RWPE2 (cell line): ENCODE measurements around the gene RIN1.
A peak's percentile ranks its signal among the peaks of the same experiment; 100 is the strongest.

Experiments
- ATAC-seq: fragments of 200-7000 bp; cut with Tn5 transposase; 3 replicates; pipeline ENCODE4 v1.9.1; 2021; ENCODE audit warnings: low read depth
- DNase-seq: peaks from one replicate; pipeline ENCODE4 v3.0.0-alpha.2; 2020; ENCODE audit warnings: low spot score
- H3K27ac ChIP-seq: fragments of 450-650 bp; 2 replicates; pipeline ENCODE4 v1.5.1; 2017; ENCODE audit warnings: mild to moderate bottlenecking; ENCODE audit not compliant: poor library complexity, severe bottlenecking
- H3K27me3 ChIP-seq: fragments of 250-450 bp; sonication (Bioruptor Pico); 2 replicates; pipeline ENCODE4 v1.5.1; 2021; ENCODE audit warnings: mild to moderate bottlenecking, moderate library complexity; ENCODE audit not compliant: insufficient read depth, poor library complexity, severe bottlenecking
- H3K36me3 ChIP-seq: fragments of 250-450 bp; sonication (Bioruptor Pico); 2 replicates; pipeline ENCODE4 v1.5.1; 2020; ENCODE audit warnings: low read depth, mild to moderate bottlenecking, moderate library complexity
- H3K4me1 ChIP-seq: fragments of 250-450 bp; sonication (Bioruptor Pico); 2 replicates; pipeline ENCODE4 v1.5.1; 2021; ENCODE audit warnings: mild to moderate bottlenecking, moderate library complexity; ENCODE audit not compliant: insufficient read depth, poor library complexity, severe bottlenecking
- H3K4me3 ChIP-seq: fragments of 250-450 bp; sonication (Bioruptor Pico); 2 replicates; pipeline ENCODE4 v1.5.1; 2021; ENCODE audit warnings: mild to moderate bottlenecking, moderate library complexity; ENCODE audit not compliant: severe bottlenecking
- H3K9me3 ChIP-seq: fragments of 250-450 bp; sonication (Bioruptor Pico); 2 replicates; pipeline ENCODE4 v1.5.1; 2021; ENCODE audit warnings: mild to moderate bottlenecking, moderate library complexity; ENCODE audit not compliant: severe bottlenecking
- TF ChIP-seq, protein P1 (sequence below): fragments of 450-650 bp; IDR thresholded peaks from one replicate; pipeline ENCODE4 v1.5.1; 2017; ENCODE audit warnings: mild to moderate bottlenecking, moderate library complexity; ENCODE audit not compliant: poor library complexity, severe bottlenecking

The RIN1 gene

DNA sequence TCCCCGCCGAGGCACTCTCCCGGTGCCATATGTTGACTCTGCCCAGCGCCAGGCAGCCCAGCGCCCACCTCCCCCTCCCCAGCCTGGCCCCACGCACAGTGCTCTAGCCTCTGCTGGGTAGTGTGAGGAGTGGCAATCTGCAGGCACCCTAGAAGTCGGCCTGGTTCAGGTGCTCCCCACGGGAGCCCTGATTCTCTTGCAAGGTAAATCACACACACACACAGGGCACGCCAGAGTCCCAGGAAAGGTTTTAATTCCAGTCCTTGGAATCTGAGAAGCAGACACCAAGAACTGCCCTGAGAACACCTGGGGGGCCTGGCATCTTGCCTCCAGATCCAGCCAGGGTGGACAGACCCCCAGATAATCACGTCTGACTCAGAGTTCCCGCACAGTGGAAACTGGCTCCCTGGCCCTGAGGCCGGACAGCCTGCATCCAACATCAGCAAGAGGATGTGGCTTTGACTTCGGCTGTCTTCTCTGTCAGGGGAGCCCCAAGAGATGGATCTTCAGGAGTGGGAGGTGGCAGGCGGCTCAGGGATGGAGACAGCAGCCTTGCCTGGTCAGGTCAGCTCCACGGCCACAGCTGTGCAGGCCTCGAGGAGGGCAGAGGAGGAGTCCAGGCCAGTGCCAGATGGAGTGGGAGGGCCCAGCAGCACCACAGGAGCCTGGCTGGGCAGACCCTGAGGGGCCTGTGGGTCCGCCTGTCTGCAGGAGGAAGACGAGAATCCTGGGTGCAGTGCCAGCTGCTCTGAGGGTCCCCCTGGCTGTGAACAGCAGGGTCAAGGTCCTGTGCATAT is 1.1 kb upstream of the RIN1 start:
- Histone ChIP-seq H3K9me3 (no peaks in the 10 kb centered on the region), H3K27me3 (no peaks in the 10 kb centered on the region), H3K27ac (peak overlapping the region; percentile 95), H3K4me3 (no peak overlapping the region), H3K36me3 (peaks cover 50% of the 10 kb centered on the region), H3K4me1 (peaks cover 40% of the 10 kb centered on the region)
- DNase-seq, result no peak
- TF ChIP-seq, protein P1, sequence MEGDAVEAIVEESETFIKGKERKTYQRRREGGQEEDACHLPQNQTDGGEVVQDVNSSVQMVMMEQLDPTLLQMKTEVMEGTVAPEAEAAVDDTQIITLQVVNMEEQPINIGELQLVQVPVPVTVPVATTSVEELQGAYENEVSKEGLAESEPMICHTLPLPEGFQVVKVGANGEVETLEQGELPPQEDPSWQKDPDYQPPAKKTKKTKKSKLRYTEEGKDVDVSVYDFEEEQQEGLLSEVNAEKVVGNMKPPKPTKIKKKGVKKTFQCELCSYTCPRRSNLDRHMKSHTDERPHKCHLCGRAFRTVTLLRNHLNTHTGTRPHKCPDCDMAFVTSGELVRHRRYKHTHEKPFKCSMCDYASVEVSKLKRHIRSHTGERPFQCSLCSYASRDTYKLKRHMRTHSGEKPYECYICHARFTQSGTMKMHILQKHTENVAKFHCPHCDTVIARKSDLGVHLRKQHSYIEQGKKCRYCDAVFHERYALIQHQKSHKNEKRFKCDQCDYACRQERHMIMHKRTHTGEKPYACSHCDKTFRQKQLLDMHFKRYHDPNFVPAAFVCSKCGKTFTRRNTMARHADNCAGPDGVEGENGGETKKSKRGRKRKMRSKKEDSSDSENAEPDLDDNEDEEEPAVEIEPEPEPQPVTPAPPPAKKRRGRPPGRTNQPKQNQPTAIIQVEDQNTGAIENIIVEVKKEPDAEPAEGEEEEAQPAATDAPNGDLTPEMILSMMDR, result no peak
- ATAC-seq, result no peak

DNA sequence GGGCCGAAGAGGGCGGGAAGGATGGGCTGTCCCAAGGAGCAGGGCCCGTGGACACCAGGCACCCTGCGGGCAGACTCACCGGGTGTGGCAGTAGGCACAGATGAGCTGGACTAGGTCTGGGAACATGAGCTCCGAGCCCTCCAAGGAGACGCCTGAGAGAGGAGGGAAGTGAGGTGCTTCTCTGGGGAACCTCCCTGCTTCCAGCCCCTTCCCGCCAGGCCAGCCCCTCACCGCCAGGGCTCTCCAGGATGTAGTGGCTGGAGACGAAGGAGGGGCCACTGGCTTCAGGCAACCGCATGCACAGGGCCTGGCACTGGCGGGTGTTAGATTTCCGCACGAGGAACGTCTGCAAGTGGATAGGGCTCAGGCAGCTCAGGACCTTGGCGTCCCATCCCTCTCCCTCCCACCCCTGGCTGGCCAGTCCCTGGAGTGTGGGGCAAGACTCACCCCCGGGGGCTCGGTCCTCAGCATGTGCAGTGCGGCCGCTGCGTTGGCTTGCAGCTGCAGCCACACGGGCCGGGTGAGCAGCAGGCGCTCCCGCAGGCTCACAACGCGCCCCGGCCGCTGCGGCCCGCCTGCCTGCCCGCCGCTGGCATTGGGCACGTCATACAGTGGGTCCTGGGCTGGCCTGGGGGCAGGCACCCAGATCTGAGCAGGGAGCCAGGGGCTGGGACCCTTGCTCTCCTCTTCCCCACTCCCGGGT is 552 bp downstream of the RIN1 start:
- peaks cover 40% of the 10 kb centered on the region for H3K4me1 ChIP-seq
- H3K27me3 ChIP-seq, result no peaks in the 10 kb centered on the region
- peak overlapping the region; percentile 95 for H3K27ac ChIP-seq
- ATAC-seq (peak; percentile 4; the same call in 1 of the 3 replicates), DNase-seq (no peak)
- H3K9me3 ChIP-seq, result no peaks in the 10 kb centered on the region
- TF ChIP-seq, protein P1, result no peak
- H3K36me3 ChIP-seq, result peaks cover 54% of the 10 kb centered on the region
- peak overlapping the region; percentile 61 for H3K4me3 ChIP-seq

GRCh38 chr11:66334605-66335442 is 1.4 kb downstream of the RIN1 start:
- TF ChIP-seq, protein P1, result no peak
- no peaks in the 10 kb centered on the region for H3K27me3 ChIP-seq
- H3K36me3 ChIP-seq, result peaks cover 52% of the 10 kb centered on the region
- ATAC-seq (no peak), DNase-seq (peak; percentile 68)
- no peaks in the 10 kb centered on the region for H3K9me3 ChIP-seq
- H3K4me3 ChIP-seq, result peak overlapping the region; percentile 61
- H3K4me1 ChIP-seq, result peaks cover 40% of the 10 kb centered on the region
- peak overlapping the region; percentile 95 for H3K27ac ChIP-seq

DNA sequence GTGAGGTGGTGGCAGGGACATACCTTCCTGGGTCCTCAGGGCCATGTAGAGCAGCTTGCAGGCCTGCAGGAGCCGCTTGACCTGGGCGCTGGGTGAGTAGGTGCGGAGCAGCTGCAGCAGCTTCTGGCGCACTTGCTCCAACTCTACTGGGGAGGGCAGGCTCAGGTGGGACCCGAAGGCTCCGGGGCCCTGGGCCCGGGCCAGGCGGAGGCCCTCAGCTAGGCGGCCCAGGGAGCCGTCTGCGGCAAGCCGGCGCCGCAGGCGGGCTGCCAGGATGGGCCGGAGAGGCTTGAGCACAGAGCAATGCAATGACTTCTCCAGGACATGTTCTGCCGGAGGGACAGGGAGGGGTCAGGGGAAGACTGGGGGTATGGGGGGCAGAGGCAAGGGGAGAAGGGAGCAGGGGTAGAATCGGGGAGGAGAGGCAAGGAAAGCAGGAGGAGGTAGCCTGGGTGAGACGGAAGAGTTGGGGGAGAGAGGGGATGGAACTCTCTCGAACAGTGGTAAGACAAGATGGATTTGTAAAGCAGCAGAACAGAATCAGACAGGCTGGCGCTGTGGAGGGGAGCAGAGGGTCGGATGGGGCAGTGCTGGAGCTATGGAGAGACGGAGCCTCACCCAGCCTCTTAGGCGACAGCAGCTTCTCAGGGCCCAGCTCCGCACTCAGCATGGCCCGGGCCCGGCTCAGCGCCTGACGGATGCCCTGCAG is 2.2 kb downstream of the RIN1 start:
- ATAC-seq (no peak), DNase-seq (no peak)
- no peaks in the 10 kb centered on the region for H3K9me3 ChIP-seq
- H3K4me1 ChIP-seq, result peaks cover 32% of the 10 kb centered on the region
- peaks cover 49% of the 10 kb centered on the region for H3K36me3 ChIP-seq
- H3K27me3 ChIP-seq, result no peaks in the 10 kb centered on the region
- no peak overlapping the region for H3K4me3 ChIP-seq
- TF ChIP-seq, protein P1, result no peak
- H3K27ac ChIP-seq, result peak overlapping the region; percentile 95
